Stimulated activated CD8-positive, alpha-beta memory T cell treated with anti-CD3 and anti-CD28 coated beads, Interleukin-12 subunit alpha, Interleukin-12 subunit beta, amount 100 ng/mL, for 24 hours (primary cell): ENCODE data around the gene S100B.

ENCODE experiments used
- DNase-seq: peaks from one replicate; pipeline ENCODE4 v3.0.0-alpha.2; 2020; ENCODE audit errors: extremely low read depth

Gene S100B

DNA sequence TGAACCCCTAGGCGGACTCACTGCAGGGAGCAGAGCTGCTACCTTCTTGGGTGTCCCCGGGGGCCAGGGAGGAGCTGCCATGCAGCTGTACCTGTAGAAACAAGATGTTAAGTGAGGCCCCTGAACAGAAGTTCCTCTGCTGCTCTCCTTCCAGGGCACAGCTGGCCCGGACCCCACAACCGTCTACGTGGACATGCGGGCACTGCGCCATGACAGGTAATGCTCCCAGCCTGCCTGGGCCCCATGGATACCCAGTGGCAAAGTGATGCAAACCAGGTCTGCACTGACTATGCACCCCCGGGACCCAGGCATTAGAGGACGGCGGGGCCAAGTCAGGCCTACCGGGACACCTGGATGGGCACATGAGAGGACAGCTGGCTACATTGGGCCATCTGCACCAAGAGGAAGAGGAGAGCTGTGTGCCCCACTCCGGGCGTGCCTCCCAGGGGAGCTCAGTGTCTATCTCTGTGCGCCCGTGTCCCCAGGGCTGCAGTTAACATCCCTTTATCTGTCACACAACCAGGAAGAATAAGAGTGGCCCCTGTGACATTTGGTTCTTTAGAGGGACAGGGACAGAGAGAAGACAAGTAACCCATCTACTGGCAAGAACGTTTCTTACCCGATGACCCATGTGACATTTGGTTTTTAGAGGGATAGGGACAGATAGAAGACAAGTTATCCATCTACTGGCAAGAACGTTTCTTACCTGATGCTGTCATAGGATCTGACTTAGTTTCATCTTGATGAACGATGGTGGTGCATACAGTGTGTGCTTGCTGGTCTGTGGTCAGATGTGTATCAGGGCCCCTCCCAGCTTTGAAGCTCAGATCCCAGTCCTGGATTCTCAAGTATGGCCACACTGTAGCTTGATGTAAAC, 44.1 kb downstream of the S100B start:
- DNase-seq: no peak

DNA sequence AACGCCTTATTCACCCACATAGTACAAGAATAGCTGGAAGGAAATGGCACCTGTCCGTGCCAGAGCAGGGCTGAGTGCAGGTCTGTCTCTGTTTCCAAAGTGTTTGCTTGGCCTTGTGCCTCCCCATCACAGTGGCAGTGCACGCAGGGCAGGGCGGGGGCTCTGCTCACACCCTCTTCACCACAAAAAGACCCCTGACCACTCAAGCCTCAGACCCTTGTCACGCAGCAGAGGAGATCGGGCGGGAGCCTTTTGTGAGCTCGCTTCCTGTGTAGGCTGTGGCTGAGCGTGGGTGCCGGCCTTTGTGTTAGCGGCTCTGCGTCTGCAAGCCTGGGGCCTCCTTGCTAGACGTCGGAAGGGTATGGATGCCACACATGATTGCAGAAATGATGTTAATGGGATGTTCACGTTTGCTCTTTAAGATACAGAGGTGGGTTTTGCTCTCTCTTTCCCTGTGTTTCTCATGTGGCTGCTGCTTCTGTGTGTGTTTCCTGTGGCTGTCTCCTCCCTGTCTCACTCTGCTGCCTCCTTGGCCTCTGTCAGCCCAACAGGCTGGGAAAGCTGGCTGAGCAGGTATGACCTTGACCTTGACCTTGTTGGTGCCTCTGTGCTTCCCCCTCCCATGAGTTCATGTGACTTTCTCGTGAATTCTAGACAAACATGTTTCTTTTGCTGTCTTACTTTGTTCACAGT, 45.4 kb downstream of the S100B start:
- DNase-seq: peak; percentile 35

DNA sequence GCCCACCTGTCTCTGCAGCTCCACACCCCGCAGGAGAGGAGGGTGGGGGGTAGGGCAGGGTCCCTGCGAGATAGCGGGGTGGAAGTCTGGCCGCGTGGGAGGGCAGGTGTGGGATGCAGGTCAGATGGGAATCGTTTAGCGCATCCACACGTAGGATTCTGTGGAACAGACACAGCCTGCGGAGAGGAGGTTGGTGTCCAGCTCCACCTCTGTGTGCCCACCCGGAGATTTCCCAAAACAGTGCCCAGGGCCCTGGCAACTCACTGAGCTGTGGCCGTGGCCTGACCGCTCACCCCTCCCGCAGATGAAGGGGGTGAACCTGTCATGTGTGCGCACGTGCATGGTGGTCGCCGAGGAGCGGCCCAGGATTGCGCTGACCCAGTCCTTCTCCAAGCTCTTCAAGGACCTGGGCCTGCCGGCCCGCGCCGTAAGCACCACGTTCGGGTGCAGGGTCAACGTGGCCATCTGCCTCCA, 46.9 kb downstream of the S100B start:
- DNase-seq: no peak

DNA sequence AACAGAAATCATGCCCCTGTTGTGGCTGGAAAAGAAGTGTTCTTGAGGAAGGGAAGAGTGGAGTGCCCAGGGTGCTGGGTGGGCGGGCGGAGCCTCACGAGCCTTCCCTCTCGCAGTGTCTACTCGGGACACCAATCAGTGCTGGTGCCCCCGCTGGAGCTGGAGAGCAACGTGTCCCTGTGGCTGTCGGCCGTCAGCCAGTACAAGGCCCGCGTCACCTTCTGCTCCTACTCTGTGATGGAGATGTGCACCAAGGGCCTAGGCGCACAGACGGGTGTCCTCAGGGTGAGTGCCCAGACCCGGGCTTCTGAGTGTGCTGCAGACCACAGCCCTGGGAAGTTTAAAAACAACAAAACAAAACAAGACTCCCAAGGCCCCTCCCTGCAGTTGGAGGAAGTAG, 47.4 kb downstream of the S100B start:
- DNase-seq: no peak

DNA sequence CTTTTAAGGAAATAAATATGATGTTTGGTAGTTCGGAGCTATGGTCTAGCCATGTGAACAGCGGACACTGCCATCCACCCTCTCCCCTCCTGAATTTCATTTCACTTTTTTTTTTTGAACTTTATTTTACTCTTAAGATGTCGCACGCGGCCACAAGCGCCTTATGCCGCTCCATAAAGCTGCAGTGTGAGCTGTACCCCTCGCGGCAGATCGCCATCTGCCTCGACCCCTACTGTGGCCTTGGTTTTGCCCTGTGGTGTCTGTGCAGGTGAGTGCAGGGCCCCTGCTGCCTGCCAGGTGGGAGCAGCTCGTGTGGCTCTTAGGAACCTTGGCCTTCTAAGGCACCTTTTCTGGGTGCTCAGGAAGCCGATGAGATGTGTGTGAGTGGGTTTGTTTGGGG, 48.1 kb downstream of the S100B start:
- DNase-seq: no peak

DNA sequence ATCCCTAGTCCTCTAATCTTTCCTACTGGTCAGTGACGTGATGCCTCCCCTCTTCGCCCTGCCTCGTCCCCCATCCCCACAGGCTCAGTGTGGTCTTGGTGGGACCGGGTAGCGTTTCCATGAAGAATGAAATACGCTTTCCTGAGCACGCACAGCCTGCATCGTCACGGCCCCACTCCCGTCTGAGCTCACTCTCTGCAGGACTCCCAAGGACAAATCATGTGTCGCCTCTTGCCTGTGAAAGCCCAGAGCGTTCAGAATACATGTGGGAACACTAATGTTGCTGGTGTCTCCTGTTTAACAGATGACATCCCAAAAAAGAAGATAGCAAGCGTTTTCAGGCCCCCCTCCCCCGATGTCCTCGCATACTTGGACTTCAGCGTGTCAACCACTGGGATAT, 49.2 kb downstream of the S100B start:
- DNase-seq: no peak

DNA sequence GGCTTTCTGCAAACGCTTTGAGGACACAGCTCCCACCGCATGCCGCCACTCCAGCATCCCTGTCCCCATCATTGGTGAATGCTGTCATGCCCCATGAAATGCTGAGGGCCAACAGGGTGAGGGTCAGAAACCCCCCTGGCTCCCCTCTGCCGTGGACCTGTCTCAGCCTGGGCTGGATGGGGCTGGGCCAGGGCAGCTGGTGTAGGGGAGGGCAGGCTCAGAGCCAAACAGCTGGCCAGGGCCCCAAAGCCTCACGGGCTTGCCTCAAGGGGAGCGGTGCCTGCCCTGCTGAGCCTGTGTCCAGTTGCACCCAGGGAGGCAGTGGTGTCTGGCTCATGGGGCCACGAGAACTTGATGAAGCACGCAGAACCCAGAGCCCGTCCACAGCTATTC, 49.7 kb downstream of the S100B start:
- DNase-seq: no peak

DNA sequence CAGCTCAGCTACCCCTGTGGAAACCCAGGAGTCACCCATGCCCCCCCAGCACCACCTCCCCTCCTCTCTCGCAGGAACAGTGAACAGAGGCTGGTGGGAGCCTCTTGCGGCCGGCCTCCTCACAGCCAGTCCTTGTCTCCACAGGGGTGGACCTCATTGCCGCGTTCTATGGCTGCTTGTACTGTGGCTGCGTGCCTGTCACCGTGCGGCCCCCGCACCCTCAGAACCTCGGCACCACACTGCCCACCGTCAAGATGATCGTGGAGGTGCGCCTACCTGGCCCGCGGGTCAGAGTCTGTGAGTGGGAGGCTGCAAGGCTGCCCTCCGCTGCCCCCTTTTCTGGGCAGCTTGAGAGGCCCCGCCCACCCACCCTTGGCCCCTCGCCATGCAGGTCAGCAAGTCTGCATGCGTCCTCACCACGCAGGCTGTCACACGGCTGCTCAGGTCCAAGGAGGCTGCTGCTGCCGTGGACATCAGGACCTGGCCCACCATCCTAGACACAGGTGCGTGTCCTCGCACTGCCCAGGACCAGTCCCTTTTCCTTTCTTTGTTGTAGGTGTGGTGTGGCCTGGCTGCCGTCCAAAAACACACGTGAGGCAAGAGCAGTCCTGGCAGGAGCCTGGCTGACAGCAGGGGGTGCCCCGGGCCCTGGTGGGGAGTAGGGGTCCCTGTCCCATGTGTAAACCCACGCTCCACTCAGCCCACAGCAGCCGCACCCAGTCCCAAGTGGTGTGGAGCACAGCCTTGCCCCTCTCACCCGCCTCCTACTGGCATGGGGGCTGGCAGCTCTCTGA, 50.3 kb downstream of the S100B start:
- no peak for DNase-seq

DNA sequence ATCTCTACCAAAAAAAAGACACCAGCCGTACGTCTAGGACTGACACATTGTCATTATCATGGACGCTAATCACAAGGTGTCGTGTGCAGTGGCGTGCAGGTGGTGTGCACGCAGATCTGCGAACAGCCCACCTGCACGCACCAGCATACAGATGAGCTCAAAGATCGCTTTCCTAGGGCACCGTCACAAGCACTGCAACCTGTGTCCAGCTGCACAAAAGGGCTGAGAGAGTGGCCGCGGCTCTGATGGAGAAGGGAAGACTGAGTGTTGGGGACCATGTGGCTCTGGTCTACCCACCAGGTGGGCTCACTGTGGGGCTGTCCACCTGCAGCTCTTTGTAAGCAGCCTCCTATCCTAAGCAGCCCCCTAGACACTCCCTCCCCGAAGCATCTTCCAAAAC, 50.9 kb downstream of the S100B start:
- no peak for DNase-seq

DNA sequence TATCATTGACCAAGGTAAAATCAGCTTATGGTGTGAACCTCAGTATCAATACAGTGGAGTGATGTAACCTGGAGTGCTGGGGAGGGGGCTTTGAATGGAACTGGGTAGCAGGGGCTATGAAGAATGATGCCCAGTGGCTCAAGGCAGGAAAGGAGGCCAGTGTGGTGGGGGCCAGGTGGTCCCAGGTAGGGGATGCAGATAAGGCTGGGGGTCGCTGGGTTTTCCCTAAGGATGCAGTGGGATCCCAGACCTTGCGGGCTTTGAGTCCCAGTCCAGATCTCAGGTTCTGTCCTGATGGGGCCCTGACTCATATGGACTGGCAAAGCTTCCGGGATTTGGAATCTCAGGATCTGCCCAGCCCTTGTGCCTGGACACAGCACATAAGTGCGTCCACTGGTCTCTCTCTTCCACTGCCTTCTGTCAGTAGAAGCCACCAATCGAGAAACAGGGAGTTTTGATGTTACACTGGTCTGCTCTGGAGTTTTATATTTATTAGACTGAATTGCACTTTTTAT, 52.0 kb downstream of the S100B start:
- no peak for DNase-seq

DNA sequence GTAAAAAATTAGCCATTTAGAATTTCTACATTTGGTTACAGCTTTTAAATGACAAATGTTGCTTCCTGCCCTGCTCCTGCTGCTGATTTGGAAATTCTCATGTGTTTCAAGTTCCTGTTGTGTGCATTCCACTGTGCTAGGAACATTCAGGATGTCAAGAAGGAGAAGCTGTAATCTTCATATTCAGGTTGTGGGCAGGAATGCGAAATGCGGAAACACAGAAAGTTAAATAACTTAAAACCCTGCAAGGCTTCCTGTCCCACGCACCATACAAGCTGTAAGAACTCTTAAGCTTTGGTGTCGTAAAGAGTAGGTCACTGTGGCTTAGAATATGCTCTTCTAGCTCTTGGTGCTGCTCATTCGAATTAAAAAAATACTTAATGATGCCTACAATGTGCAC, 52.6 kb downstream of the S100B start:
- DNase-seq: no peak

DNA sequence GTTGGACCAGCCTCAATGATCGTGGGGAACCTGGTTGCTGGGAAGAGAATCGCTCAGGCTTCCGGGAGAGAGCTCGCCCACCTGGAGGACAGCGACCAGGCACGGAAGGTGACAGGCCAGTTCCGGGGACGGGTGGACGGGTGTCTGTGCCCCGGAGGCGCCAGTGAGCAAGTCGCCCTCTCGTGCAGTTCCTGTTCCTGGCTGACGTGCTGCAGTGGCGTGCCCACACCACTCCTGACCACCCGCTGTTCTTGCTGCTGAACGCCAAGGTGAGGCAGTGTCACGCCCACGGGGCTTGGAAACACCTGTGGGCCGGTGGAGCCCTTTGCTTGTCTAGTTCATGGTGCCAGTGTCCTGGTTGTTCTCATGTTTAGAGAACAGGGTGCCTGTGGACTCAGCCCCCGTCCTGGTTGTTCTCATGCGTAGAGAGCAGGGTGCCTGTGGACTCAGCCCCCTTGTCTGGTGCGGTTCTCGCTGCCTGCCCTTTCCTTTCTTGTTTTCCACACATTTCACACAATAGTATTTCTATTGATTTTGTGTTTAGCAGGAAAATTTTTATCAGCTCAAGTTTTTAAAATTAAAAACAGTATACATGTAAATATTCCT, 53.1 kb downstream of the S100B start:
- DNase-seq: no peak

DNA sequence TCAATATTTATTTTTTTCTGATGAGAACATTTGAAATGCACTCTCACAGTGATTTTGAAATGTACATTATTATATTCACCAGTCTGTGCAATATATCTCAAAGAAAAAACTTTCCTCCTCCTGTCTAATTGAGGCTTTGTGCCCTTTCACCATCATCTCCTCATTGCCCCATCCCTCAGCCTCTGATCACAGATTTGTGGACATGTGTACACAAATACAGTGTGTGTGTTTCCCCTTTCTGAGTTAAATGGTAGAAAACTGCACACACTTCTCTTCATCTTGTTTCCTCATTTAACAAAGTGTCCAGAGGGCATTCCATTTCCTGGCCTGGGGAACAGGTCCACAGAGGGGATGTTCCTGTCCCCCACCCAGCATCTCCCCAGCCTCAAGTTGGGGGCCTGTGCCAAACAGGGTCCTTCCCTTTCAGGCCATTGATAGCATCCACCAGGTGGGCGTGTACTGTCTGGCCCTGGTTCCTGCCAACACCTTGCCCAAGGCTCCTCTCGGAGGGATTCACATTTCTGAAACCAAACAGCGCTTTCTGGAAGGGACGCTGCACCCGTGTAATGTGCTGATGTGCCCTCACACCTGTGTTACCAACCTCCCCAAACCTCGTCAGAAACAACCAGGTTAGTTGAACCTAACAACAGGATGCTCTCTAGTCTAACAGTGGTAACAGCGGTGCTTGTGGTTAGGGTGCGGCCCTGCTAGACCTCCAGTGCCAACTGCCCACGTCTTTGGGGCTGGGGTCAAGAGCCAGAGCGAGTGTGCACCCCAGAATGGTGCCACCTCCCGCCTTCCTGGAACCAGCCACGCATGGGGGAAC, 54.6 kb downstream of the S100B start:
- DNase-seq: no peak

DNA sequence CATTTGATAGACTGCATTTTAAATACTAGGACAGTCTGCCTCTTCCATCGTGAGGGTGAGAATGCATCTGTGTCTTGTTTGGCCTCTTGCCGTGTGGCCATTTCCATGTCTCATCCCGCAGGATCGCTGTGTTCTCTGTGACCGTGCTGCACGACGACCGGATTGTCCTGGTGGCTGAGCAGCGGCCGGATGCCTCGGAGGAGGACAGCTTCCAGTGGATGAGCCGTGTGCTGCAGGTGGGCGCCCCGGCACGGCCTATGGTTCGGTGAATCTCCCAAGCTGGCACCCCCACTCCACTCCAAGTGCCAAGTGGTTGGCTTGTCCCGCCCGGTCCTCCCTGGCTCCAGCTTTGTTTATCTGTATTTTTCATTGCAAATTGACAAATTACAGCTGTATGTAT, 55.2 kb downstream of the S100B start:
- DNase-seq: no peak
